HG02885 (cell line): Measurements from ENCODE around the gene PCOLCE2.
A peak's percentile ranks its signal among the peaks of the same experiment; 100 is the strongest.

ENCODE experiments used
- ATAC-seq: cut with Tn5 transposase; IDR thresholded peaks from one replicate; pipeline ENCODE4 v1.9.1; 2021; ENCODE audit warnings: mild to moderate bottlenecking; ENCODE audit not compliant: unreplicated experiment, poor library complexity

PCOLCE2 gene

GRCh38 chr3:142866841-142867631, 21.8 kb downstream of the PCOLCE2 start:
- ATAC-seq = no peak

GRCh38 chr3:142863930-142864920, 24.7 kb downstream of the PCOLCE2 start:
- no peak for ATAC-seq

GRCh38 chr3:142863010-142863817, 25.7 kb downstream of the PCOLCE2 start:
- no peak for ATAC-seq

- ATAC-seq = no peak
Measured at GRCh38 chr3:142861926-142862325, 27.0 kb downstream of the PCOLCE2 start.

GRCh38 chr3:142858043-142858442, 30.8 kb downstream of the PCOLCE2 start:
- no peak for ATAC-seq

GRCh38 chr3:142857056-142857455, 31.8 kb downstream of the PCOLCE2 start:
- ATAC-seq = no peak

GRCh38 chr3:142853270-142854168, 35.4 kb downstream of the PCOLCE2 start:
- ATAC-seq = no peak

- no peak for ATAC-seq
Measured at GRCh38 chr3:142852009-142852408, 36.9 kb downstream of the PCOLCE2 start.

GRCh38 chr3:142850395-142851023, 38.4 kb downstream of the PCOLCE2 start:
- ATAC-seq = no peak

GRCh38 chr3:142849148-142849547, 39.7 kb downstream of the PCOLCE2 start:
- no peak for ATAC-seq

GRCh38 chr3:142846779-142847577, 41.9 kb downstream of the PCOLCE2 start:
- ATAC-seq = no peak

- ATAC-seq = peak; percentile 52
Measured at GRCh38 chr3:142844339-142844977, 44.4 kb downstream of the PCOLCE2 start.

GRCh38 chr3:142839831-142840230, 49.1 kb downstream of the PCOLCE2 start:
- ATAC-seq = no peak

GRCh38 chr3:142837526-142837925, 51.4 kb downstream of the PCOLCE2 start:
- ATAC-seq = no peak

GRCh38 chr3:142828703-142829305, 60.1 kb downstream of the PCOLCE2 start:
- ATAC-seq = peak; percentile 99

GRCh38 chr3:142819179-142819578, 69.7 kb downstream of the PCOLCE2 start:
- no peak for ATAC-seq

GRCh38 chr3:142818651-142819050, 70.2 kb downstream of the PCOLCE2 start:
- no peak for ATAC-seq
